GM13976 (cell line): ENCODE results near the gene FAM234B.
A peak's percentile ranks its signal among the peaks of the same experiment; 100 is the strongest.

ENCODE experiments used
- DNase-seq: peaks from one replicate; pipeline ENCODE4 v3.0.0; 2012; ENCODE audit warnings: low spot score
- CTCF ChIP-seq: IDR thresholded peaks from 2 replicates; pipeline ENCODE4 v1.5.1; 2012; ENCODE audit warnings: borderline replicate concordance, mild to moderate bottlenecking; ENCODE audit not compliant: insufficient read depth; ENCODE audit errors: extremely low read depth, missing control alignments, control extremely low read depth
- in situ Hi-C: fragments of 300-500 bp; cut with MboI; formaldehyde crosslinking; loops from one replicate; pipeline ENCODE4 v1.12.0; 2022; ENCODE audit warnings: low sequenced_read_pairs, mixed read lengths, inconsistent platforms; ENCODE audit not compliant: unreplicated experiment

The FAM234B gene

DNA sequence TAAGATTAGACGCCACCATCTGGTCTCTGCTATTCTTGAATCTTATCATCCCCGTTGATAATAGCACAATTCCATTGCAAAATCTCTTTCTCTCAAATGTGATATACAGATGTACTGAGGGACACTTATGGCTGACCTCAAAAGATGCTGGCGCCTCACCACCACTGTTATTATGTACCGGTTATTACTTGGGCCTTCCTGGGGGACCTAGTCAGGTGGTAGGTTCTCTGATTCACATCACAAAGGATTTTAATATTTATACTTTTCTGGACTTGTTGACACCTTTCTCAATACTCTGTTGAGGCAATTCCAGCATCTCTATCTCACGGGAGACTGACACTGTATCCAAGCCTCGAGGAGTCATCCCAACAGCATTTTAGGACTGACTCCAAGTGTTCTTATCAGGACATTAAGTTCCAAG is 21.3 kb upstream of the FAM234B start:
- no peak for DNase-seq
- TF ChIP-seq CTCF, result no peak
- in situ Hi-C loops, result no loop called here

DNA sequence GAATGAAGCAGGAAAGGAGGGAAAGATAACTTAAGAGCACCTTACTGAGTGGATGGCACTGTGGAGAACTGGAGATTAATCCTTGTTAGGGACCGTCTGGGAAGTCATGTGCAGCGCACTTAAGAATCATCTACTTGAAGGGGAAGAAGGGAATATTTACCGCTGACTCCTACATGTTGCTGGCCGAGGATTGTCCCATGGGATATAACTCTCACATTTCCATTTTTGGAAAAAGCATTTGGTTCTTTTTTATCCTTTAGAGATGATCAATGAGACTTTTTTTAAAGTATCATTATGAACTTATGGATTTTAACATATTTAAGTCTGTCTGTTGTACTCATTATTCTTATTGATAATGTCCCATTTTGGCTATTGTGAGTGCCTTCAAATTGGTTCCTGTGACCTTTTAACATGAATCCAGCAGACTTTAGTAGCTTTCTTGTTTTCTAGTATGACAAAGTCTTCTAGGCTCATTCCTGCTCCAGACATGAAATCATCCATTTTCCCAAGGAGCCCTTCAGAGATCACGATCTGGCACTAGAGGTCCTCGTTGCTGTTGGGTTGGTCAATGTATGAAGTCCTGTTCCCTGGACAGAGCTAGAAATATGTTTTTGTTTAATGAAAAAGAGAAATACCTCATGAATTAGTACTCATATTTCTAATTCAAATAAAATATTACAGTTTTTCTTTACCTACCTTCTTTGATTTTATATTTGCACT is 20.2 kb upstream of the FAM234B start:
- in situ Hi-C loops, result no loop called here
- peak; percentile 20 for TF ChIP-seq CTCF
- no peak for DNase-seq

- TF ChIP-seq CTCF, result no peak
- in situ Hi-C loops, result no loop called here
- DNase-seq, result no peak
Measured at GRCh38 chr12:13024531-13024916, 19.7 kb upstream of the FAM234B start.

GRCh38 chr12:13026286-13026685 is 17.9 kb upstream of the FAM234B start:
- no peak for DNase-seq
- in situ Hi-C loops, result no loop called here
- TF ChIP-seq CTCF, result no peak

DNA sequence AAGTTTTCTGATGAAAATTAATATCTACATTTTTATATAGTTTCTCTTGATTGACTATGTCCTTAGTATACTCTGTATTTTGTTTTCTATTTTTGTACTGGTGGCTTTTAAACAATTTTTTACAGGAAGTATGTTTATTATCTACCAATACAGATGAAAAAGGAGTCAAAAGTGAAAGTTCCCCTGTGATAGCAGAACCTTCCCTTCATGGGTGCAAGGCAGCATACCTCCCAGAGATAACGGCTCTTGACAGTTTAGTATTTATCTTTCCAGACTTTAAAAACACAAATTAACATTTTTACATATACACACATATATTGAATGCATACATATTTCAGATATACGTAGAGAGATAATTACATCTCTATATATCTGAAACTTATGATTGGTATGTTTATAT is 17.1 kb upstream of the FAM234B start:
- in situ Hi-C loops, result no loop called here
- no peak for DNase-seq
- no peak for TF ChIP-seq CTCF

GRCh38 chr12:13027508-13027907 is 16.7 kb upstream of the FAM234B start:
- no peak for TF ChIP-seq CTCF
- in situ Hi-C loops, result no loop called here
- no peak for DNase-seq
